CD4-positive, CD25-positive, alpha-beta regulatory T cell (primary cell): ENCODE data around the gene PLXNA4. TPM values are rescaled to one million over a fixed set of nuclear protein-coding genes. Genes with fewer than 3 reads are reported as not detected.

ENCODE experiments used
- ATAC-seq, 2 donors: fragments of 150-1000 bp; cut with Tn5 transposase; one replicate each; pipeline ENCODE4 v1.10.0; 2021; ENCODE audit warnings: low read depth in 2 of 2, moderate number of reproducible peaks in 2 of 2, moderate library complexity in 1 of 2
- DNase-seq, 3 donors: peaks; one replicate each; pipeline versions ENCODE4 v3.0.0 to v3.0.0-alpha.2; 2012 to 2022; ENCODE audit warnings: mixed read lengths in 1 of 3
- H3K27ac ChIP-seq: one replicate; pipeline ENCODE4 v1.7.0; 2013; ENCODE audit warnings: mild to moderate bottlenecking, low read length; ENCODE audit not compliant: insufficient read depth, poor library complexity, severe bottlenecking
- H3K27me3 ChIP-seq: one replicate; pipeline ENCODE4 v1.7.0; 2013; ENCODE audit warnings: low read length; ENCODE audit not compliant: control insufficient read depth, insufficient read depth
- H3K36me3 ChIP-seq: one replicate; pipeline ENCODE4 v1.7.0; 2013; ENCODE audit warnings: mild to moderate bottlenecking, low read length, moderate library complexity; ENCODE audit not compliant: control insufficient read depth, insufficient read depth
- H3K4me1 ChIP-seq: 2 replicates; pipeline ENCODE4 v1.7.0; 2013; ENCODE audit warnings: mild to moderate bottlenecking, low read length; ENCODE audit not compliant: insufficient read depth, control insufficient read depth, poor library complexity, severe bottlenecking
- H3K4me3 ChIP-seq: one replicate; pipeline ENCODE4 v1.7.0; 2013; ENCODE audit warnings: low read depth, mild to moderate bottlenecking, low read length, moderate library complexity
- H3K9me3 ChIP-seq, 2 experiments: 1 replicate in 1 of 2; 2 replicates in 1 of 2; pipeline ENCODE4 v1.7.0; 2013; ENCODE audit warnings: low read length in 2 of 2, mild to moderate bottlenecking in 1 of 2, moderate library complexity in 1 of 2; ENCODE audit not compliant: control insufficient read depth in 2 of 2
- H3K27ac Mint-ChIP-seq, 3 donors: one replicate each; pipeline ENCODE4 v1.8.0; 2020 to 2022; ENCODE audit warnings: mild to moderate bottlenecking in 3 of 3, mixed read lengths in 3 of 3, moderate library complexity in 2 of 3
- H3K27me3 Mint-ChIP-seq: one replicate; pipeline ENCODE4 v1.8.0; 2022; ENCODE audit warnings: mild to moderate bottlenecking, mixed read lengths
- H3K36me3 Mint-ChIP-seq: one replicate; pipeline ENCODE4 v1.8.0; 2020; ENCODE audit warnings: mixed read lengths
- H3K4me1 Mint-ChIP-seq, 4 donors: one replicate each; pipeline ENCODE4 v1.8.0; 2020 to 2022; ENCODE audit warnings: mixed read lengths in 4 of 4, mild to moderate bottlenecking in 1 of 4
- H3K4me3 Mint-ChIP-seq, 4 donors: one replicate each; pipeline ENCODE4 v1.8.0; 2020 to 2022; ENCODE audit warnings: mild to moderate bottlenecking in 4 of 4, mixed read lengths in 4 of 4, moderate library complexity in 3 of 4
- H3K9me3 Mint-ChIP-seq, 7 donors: one replicate each; pipeline ENCODE4 v1.8.0; 2020 to 2022; ENCODE audit warnings: mixed read lengths in 7 of 7, mild to moderate bottlenecking in 3 of 7, moderate library complexity in 2 of 7
- polyA plus RNA-seq, 4 donors: library from polyadenylated mRNA; unstranded; fragments of 300-500 nt; fragmentation: Illumina TruSeq; gene quantifications; one replicate each; pipeline ENCODE4 v1.2.3, GENCODE V29; 2021
- total RNA-seq: library from RNA; stranded (reverse); gene quantifications from one replicate; pipeline ENCODE4 v1.2.3, GENCODE V29; 2022

Gene PLXNA4
- total and polyA plus RNA-seq, 5 donors from 2014 or later = 0.27 TPM; not detected in 4

DNA sequence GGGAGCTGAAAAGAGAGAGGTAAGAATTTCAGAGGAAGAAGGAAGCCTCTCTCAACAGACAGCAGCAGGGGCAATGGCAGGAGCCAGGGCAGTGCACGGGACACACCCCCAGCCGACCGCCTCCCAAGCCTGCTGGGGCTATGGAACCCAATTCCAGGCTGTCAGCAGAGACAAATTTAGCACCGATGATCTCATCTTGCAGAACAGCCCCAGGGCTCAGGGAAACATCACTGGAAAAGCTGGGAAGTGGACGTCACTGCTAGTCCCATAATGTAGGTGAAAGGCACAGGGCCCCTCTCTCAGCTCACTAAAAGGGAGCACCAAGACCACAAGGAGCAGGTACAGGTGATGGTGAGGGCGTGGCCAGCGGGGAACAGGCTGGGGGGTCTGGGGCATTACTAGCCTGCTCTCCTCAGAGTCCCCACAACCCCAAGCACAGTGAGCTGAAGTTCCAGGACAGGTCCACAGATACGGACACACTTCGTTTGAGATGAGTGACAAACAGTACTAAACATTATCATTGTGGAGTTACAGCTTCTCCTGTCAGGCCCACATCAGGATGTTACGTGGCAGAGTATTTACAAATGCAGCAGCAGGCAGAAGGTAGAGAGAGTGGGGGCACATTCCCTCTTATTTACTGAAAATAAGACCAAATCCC, 103.7 kb downstream of the PLXNA4 start:
- Histone ChIP-seq H3K4me1 (no peaks in the 10 kb centered on the region), H3K9me3 (no peaks in the 10 kb centered on the region), H3K36me3 (no peaks in the 10 kb centered on the region), H3K27ac (no peak overlapping the region), H3K4me3 (no peak overlapping the region), H3K27me3 (peaks cover 2% of the 10 kb centered on the region)
- ATAC-seq (no peak), DNase-seq (no peak)
- H3K4me3 Mint-ChIP-seq = peak overlapping the region in 1 of 4 donors; percentile 52
- peaks cover 0 to 2% (median 0%) of the 10 kb centered on the region in 4 donors for H3K4me1 Mint-ChIP-seq
- H3K36me3 Mint-ChIP-seq = no peaks in the 10 kb centered on the region
- peaks cover 10% of the 10 kb centered on the region for H3K27me3 Mint-ChIP-seq
- H3K27ac Mint-ChIP-seq = no peak overlapping the region
- H3K9me3 Mint-ChIP-seq = no peaks in the 10 kb centered on the region

- Mint-ChIP-seq H3K4me1 (peaks cover 0 to 2% (median 0%) of the 10 kb centered on the region in 4 donors), H3K27ac (no peak overlapping the region), H3K4me3 (no peak overlapping the region), H3K9me3 (no peaks in the 10 kb centered on the region), H3K27me3 (peaks cover 14% of the 10 kb centered on the region), H3K36me3 (no peaks in the 10 kb centered on the region)
- H3K36me3 ChIP-seq = no peaks in the 10 kb centered on the region
- peaks cover 2% of the 10 kb centered on the region for H3K27me3 ChIP-seq
- H3K9me3 ChIP-seq = no peaks in the 10 kb centered on the region
- no peak overlapping the region for H3K4me3 ChIP-seq
- no peaks in the 10 kb centered on the region for H3K4me1 ChIP-seq
- DNase-seq (no peak), ATAC-seq (no peak)
- no peak overlapping the region for H3K27ac ChIP-seq
These were observed 104.8 kb downstream of the PLXNA4 start for GRCh38 chr7:132471515-132471914.

GRCh38 chr7:132469681-132470080, 106.6 kb downstream of the PLXNA4 start:
- H3K27me3 Mint-ChIP-seq = peaks cover 15% of the 10 kb centered on the region
- H3K9me3 ChIP-seq = no peaks in the 10 kb centered on the region
- no peaks in the 10 kb centered on the region for H3K36me3 Mint-ChIP-seq
- H3K4me1 ChIP-seq = no peaks in the 10 kb centered on the region
- no peak overlapping the region for H3K27ac Mint-ChIP-seq
- no peaks in the 10 kb centered on the region for H3K36me3 ChIP-seq
- H3K9me3 Mint-ChIP-seq = no peaks in the 10 kb centered on the region
- no peak for DNase-seq
- no peak for ATAC-seq
- H3K4me3 Mint-ChIP-seq = no peak overlapping the region
- no peak overlapping the region for H3K4me3 ChIP-seq
- peaks cover 0 to 2% (median 0%) of the 10 kb centered on the region in 4 donors for H3K4me1 Mint-ChIP-seq
- no peak overlapping the region for H3K27ac ChIP-seq
- peaks cover 2% of the 10 kb centered on the region for H3K27me3 ChIP-seq

DNA sequence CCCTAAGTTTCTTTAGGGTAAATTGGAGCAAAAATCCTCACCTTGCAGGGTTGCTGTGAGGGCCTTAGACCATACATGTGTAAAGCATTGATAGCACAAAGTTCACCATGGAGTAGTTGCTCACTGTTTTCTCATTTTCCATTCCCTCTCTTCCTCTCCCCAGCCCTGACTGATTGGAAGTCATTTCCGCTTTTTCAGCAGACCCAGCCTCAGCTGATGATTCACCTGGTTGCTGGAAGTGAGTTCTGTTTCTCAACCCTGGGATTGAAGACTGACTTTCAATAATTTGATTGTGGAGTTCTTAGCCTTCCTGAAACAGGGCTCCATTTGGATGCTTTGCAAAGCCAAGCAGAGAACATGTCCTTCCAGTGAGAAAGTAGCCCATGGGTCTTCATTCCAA, 107.0 kb downstream of the PLXNA4 start:
- Mint-ChIP-seq H3K4me1 (peaks cover 0 to under 1% (median 0%) of the 10 kb centered on the region in 4 donors), H3K36me3 (no peaks in the 10 kb centered on the region), H3K27me3 (peaks cover 15% of the 10 kb centered on the region)

DNA sequence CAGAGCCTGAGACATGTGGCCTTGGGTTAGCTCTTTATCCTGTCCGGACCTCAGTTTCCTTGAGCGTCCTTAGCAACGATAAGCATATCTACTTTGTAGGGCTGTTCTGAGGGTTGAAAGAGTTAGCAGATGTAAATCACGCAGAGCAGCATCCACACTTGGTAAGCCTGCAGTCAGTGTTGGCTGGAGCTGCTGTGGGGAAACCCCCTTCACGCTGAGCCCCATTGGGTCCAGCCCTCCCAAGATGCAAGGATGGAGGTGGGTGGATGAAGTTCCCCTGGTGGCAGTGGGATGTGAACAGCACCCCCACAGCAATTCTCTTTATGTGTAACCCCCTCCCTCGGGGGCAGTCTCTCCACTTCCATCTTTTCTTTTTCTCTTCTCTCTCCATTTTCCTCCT, 109.9 kb downstream of the PLXNA4 start:
- no peak overlapping the region for H3K4me3 Mint-ChIP-seq
- H3K27me3 Mint-ChIP-seq = peaks cover 11% of the 10 kb centered on the region
- H3K27ac Mint-ChIP-seq = no peak overlapping the region
- H3K9me3 Mint-ChIP-seq = peaks cover 0 to 2% (median 0%) of the 10 kb centered on the region in 7 donors
- Histone ChIP-seq H3K4me1 (no peaks in the 10 kb centered on the region), H3K4me3 (no peak overlapping the region), H3K27me3 (peaks cover 2% of the 10 kb centered on the region), H3K9me3 (no peaks in the 10 kb centered on the region), H3K27ac (no peak overlapping the region), H3K36me3 (no peaks in the 10 kb centered on the region)
- ATAC-seq (no peak), DNase-seq (no peak)
- no peaks in the 10 kb centered on the region for H3K36me3 Mint-ChIP-seq
- peaks cover 0 to 5% (median 1%) of the 10 kb centered on the region in 4 donors for H3K4me1 Mint-ChIP-seq

More for the DNA sequence above, 107.0 kb downstream of the PLXNA4 start:
- no peak overlapping the region for H3K4me3 ChIP-seq
- H3K27me3 ChIP-seq = peaks cover 2% of the 10 kb centered on the region
- Mint-ChIP-seq H3K4me3 (peak overlapping the region in 1 of 4 donors; percentile 55), H3K27ac (no peak overlapping the region), H3K9me3 (no peaks in the 10 kb centered on the region)
- H3K4me1 ChIP-seq = no peaks in the 10 kb centered on the region
- no peaks in the 10 kb centered on the region for H3K9me3 ChIP-seq
- H3K36me3 ChIP-seq = no peaks in the 10 kb centered on the region
- ATAC-seq (no peak), DNase-seq (no peak)
- no peak overlapping the region for H3K27ac ChIP-seq

DNA sequence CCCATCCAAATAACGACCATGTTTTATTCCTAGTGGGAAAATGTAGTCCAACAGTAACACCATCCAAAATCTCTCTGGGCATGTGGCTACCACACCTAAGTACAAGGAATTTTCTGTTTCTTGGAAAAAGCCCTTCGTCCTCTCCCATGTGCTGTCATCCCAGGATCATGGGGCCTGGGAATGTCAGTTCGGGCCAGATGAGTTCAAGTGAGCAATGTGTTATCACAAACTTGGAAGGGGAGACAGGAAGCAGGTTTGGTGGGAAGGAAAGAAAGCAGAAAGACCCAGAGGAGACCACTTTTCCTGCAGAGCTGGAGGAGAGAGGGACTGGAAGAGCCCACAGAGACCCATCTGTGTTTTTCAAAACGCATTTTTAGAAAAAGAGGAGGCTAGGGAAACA, 110.8 kb downstream of the PLXNA4 start:
- ATAC-seq (no peak), DNase-seq (no peak)
- H3K4me3 Mint-ChIP-seq = no peak overlapping the region
- H3K4me1 Mint-ChIP-seq = peaks cover 0 to 14% (median 4%) of the 10 kb centered on the region in 4 donors
- H3K4me3 ChIP-seq = no peak overlapping the region
- H3K36me3 ChIP-seq = no peaks in the 10 kb centered on the region
- no peaks in the 10 kb centered on the region for H3K4me1 ChIP-seq
- no peaks in the 10 kb centered on the region for H3K36me3 Mint-ChIP-seq
- no peak overlapping the region for H3K27ac Mint-ChIP-seq
- peaks cover 2% of the 10 kb centered on the region for H3K27me3 ChIP-seq
- H3K9me3 Mint-ChIP-seq = peaks cover 0 to 2% (median 0%) of the 10 kb centered on the region in 7 donors
- peaks cover 15% of the 10 kb centered on the region for H3K27me3 Mint-ChIP-seq
- H3K9me3 ChIP-seq = no peaks in the 10 kb centered on the region
- no peak overlapping the region for H3K27ac ChIP-seq

DNA sequence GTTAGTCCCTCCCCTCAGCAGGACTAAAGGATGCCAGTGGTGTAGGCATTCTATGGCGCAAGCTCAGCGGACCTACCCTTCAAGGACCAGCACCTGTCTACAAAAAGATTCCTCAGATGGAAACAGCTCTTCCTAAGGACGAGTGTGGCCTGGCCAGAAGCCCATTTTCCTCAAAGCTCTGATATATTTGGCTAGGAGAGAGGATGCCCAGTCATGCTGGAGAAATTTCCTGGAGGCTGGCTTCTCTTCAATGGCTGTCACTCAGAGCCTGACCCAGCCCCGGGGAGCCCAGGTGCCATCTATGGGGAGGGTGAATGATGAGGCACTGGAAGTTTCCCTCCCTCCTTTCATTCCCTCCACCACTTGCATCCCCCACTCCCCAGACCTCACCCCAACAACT, 111.5 kb downstream of the PLXNA4 start:
- Histone ChIP-seq H3K27me3 (peaks cover 2% of the 10 kb centered on the region), H3K4me3 (no peak overlapping the region), H3K4me1 (no peaks in the 10 kb centered on the region), H3K27ac (no peak overlapping the region), H3K36me3 (no peaks in the 10 kb centered on the region), H3K9me3 (no peaks in the 10 kb centered on the region)
- H3K4me3 Mint-ChIP-seq = no peak overlapping the region
- no peak for ATAC-seq
- H3K36me3 Mint-ChIP-seq = no peaks in the 10 kb centered on the region
- H3K4me1 Mint-ChIP-seq = peaks cover 0 to 14% (median 4%) of the 10 kb centered on the region in 4 donors
- no peak overlapping the region for H3K27ac Mint-ChIP-seq
- peaks cover 15% of the 10 kb centered on the region for H3K27me3 Mint-ChIP-seq
- H3K9me3 Mint-ChIP-seq = peaks cover 0 to 2% (median 0%) of the 10 kb centered on the region in 7 donors
- no peak for DNase-seq

DNA sequence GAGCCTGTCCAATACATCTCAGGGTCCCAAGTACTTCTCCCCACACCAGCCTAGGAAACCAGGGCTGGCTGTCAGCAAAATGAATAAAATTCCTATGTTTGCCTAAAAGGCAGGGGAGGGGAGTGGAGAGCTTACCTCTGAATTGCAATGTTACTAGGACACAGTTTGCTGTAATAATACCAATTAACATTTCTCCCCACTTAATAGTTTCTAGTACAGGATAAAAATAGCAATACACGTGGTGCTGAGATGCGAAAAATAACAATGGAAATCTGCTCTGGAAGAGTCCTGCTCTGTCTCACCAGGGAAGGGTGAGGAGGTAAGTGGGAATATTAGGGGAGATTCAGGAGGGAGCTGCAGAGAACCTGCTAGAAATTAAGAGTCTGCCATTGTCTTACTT, 112.3 kb downstream of the PLXNA4 start:
- H3K27ac Mint-ChIP-seq = no peak overlapping the region
- H3K4me1 Mint-ChIP-seq = peaks cover 0 to 17% (median 4%) of the 10 kb centered on the region in 4 donors
- H3K36me3 ChIP-seq = no peaks in the 10 kb centered on the region
- no peaks in the 10 kb centered on the region for H3K4me1 ChIP-seq
- no peaks in the 10 kb centered on the region for H3K27me3 ChIP-seq
- H3K9me3 Mint-ChIP-seq = peaks cover 0 to 2% (median 0%) of the 10 kb centered on the region in 7 donors
- H3K4me3 ChIP-seq = no peak overlapping the region
- H3K27me3 Mint-ChIP-seq = peaks cover 15% of the 10 kb centered on the region
- DNase-seq = no peak
- no peak overlapping the region for H3K4me3 Mint-ChIP-seq
- ATAC-seq = no peak
- no peaks in the 10 kb centered on the region for H3K36me3 Mint-ChIP-seq
- no peak overlapping the region for H3K27ac ChIP-seq
- no peaks in the 10 kb centered on the region for H3K9me3 ChIP-seq
